HG03439 (cell line): ENCODE results near the gene SLC29A1.
"Not testable (repeated sequence)": the region's sequence is repeated elsewhere in the genome, so short reads cannot be mapped to it uniquely, and the experiment has no call there.

Experiments
- ATAC-seq: cut with Tn5 transposase; IDR thresholded peaks from one replicate; pipeline ENCODE4 v1.9.1; 2021; ENCODE audit warnings: mild to moderate bottlenecking, moderate library complexity; ENCODE audit not compliant: unreplicated experiment

The SLC29A1 gene

DNA sequence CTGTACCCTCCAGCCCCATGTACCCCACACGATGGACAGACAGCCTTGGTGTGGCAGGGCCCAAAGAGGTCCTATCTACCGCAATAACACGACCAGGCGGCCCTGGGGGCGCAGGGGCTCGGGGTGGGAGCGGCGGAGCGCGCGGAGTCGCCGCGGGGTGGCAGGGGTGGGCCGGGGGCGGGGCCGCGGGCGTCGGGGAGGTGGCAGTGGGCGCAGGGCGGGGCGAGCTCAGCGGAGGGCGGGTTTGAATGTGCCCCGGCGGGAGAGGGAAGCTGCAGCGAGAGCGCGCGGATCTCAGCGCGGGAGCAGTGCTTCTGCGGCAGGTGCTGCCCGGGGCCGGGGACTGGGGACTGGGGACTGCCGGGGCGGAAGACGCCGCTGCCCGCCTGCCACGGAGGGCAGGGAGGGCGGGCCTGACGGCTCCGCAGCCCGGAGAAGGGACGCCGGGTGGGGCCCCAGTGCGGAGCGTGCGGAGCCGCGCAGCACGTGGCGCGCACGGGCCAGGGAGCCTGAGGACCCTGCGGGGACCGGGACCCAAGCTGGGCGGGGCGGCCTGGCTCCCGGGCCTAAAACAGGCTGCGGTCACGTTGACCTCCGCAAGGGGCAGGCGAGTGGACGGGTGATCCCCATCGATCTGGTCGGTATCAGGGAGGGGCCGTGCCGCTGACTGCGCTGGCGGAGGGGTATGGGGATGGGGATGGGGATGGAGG, at the start of gene SLC29A1:
TSS of gene SLC29A1 (plus strand) at position 277 of the 710 bp plus-strand sequence. CDS start 3,719 bp downstream, outside the sequence.
- peak; percentile 41 for ATAC-seq

- ATAC-seq, result no peak
Measured at GRCh38 chr6:44176130-44176761, 47.1 kb upstream of the SLC29A1 start.

GRCh38 chr6:44176762-44177509, 46.5 kb upstream of the SLC29A1 start:
- no peak for ATAC-seq

GRCh38 chr6:44177691-44178423, 45.5 kb upstream of the SLC29A1 start:
- no peak for ATAC-seq

DNA sequence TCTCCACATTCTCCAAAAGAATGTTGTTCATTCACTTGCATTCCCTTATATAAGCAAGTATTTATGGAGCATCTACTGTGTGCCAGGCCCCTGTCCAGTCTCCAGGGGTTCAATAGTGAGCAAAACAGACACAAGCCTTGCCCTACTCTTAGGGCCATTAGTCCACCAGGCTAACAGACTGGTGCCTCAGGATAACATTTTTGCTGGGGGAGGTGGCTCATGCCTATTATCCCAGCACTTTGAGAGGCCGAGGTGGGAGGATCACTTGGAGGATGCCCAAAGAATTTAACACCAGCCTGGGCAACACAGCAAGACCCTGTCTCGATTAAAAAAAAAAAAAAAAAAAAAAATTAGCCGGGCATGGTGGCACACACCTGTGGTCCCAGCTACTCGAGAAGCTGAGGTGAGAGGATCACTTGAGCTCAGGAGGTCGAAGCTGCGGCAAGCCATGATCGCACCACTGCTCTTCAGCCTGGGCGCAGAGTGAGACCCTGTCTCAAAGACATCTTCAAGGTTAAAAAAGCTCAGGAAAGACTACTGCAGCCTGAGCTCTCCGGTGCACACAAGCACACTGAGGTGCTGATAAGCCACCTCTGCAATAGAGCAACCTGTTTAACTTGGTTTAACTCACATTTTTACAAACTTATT, 44.8 kb upstream of the SLC29A1 start:
- ATAC-seq, result no peak

DNA sequence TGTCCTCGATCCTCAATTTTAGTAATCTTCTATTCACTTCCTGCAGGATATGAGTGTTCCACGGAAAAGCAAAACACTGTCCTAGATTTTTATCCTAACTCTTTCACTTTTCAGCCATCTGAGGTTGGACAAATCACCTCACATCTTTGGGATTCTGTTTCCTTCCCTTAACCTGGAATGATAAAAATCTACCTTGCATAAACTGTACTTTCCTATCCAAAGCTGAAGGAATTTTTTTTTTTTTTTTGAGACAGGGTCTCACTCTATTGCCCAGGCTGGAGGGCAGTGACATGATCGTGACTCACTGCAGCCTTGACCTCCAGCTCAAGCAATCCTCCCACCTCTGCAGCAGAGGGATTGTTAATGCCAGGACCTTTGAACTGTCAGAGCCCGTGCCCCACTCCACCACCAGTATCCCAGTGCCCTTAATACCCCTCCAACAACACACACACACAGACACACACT, 44.3 kb upstream of the SLC29A1 start:
- no peak for ATAC-seq

DNA sequence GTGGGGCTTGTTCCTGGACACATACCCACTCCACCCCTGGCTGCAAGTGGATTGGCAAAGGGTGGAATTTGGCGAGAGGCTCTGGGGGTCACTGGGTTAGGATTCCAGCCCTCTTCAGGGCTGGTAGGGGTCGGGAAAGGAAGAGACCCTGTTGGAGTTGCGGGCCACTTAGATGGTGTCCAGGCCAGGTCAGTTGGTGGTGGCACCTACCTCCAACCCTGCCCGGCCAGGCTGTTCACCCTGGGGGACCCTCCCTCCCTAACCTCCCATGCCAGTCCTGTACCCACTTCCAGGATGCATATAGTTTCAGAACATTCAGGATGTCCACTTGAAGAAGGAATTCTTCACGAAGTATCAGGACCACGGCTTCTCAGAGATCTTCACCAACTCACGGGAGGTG, 43.7 kb upstream of the SLC29A1 start:
- ATAC-seq, result no peak

- ATAC-seq, result no peak
Measured at GRCh38 chr6:44180406-44180805, 43.0 kb upstream of the SLC29A1 start.

DNA sequence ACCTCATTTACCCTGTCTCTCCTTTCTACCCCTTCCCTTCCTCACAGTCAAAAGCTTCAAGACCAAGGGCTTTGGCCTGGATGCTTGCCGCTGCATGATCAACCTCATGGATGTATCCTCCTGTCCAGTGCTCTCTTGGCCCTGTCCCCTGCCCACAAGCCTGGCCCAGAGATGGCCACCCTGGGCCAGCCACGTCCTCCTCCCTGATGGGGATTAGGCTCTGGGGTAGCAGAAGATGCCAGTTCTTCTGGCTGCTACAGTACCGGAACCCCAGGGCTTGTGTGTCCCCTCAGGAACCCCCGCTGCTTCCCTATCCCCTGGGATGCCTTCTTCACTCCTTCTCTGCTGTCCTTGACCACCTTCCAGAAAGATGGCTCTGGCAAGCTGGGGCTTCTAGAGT, 42.5 kb upstream of the SLC29A1 start:
- no peak for ATAC-seq

GRCh38 chr6:44181784-44182183, 41.6 kb upstream of the SLC29A1 start:
- not testable (repeated sequence) for ATAC-seq

GRCh38 chr6:44182911-44183390, 40.4 kb upstream of the SLC29A1 start:
- ATAC-seq, result no peak

DNA sequence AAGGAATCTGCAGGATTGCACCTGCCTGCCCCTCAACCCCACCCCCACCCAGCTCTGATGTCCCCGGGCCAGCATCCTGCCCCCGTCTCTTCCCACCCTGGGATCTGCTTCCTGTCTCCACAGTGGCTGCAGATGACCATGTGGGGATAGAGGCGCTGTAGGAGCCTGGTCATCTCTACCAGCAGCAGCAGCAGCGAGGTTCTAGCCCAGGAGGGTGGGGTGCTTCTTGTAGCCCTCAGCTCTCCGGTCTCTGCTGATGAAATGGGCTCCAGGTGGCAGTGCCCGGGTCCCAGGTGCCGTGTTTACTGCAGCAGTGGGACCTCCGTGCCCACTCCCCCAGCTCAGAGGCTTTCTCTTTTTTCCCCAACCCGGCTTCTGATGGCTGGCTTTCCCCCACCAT, 39.6 kb upstream of the SLC29A1 start:
- no peak for ATAC-seq

GRCh38 chr6:44185356-44185755, 38.0 kb upstream of the SLC29A1 start:
- not testable (repeated sequence) for ATAC-seq

- ATAC-seq, result no peak
Measured at GRCh38 chr6:44185953-44186634, 37.3 kb upstream of the SLC29A1 start.

DNA sequence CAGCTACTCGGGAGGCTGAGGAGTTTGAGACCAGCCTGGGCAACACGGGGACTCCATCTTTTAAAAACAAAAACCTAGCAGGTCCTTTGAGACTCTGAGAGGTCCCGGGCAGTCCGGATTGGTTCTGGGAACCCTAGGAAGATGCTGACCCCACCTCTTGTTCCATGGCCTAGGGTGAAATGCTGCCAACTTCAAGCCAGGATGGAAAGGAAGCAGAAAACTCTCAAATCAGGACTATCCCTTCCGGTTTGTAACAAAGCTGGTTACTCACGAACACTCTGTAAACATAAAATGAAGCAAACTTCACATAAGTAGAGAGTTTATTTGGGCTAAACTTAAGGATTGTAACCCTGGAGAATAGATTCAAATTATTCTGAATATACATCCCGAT, 36.8 kb upstream of the SLC29A1 start:
- no peak for ATAC-seq

- no peak for ATAC-seq
Measured at GRCh38 chr6:44188819-44189218, 34.6 kb upstream of the SLC29A1 start.

GRCh38 chr6:44189257-44189656, 34.1 kb upstream of the SLC29A1 start:
- no peak for ATAC-seq

- ATAC-seq, result peak; percentile 78
Measured at GRCh38 chr6:44190715-44191114, 32.7 kb upstream of the SLC29A1 start.

DNA sequence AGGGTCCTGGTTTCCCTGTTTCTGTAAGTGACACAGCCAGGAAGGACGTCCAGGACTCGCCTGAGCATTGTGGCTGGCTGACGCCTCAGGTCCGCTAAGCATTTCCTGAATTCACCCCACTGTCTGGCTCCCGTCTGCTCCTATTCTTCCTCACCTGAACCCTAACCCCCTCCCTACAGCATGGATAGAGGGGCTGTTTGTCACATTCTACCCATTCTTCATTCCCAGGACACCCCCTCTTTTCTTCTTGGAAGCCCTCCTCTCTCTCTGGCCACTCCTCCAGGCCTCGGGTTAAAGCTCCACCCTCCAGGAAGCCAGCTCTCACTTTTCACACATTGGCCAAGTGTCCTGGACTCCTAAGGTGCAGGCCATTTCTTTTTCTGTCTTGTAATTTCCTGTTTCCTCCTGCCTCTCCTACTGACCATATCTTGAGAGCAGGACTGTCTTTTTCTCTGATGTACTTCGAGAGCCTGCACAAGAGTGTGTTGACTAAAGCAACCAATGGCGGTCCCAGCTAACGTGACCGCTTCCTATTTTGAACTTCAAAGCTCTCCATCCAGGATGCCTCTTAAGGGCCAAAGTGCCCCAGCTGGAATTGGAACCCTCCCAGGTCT, 30.9 kb upstream of the SLC29A1 start:
- no peak for ATAC-seq
